ELR (cell line): ENCODE measurements around the gene FBXO34.
A peak's percentile ranks its signal among the peaks of the same experiment; 100 is the strongest.

ENCODE experiments used
- DNase-seq: peaks from one replicate; pipeline ENCODE4 v3.0.0-alpha.2; 2015; ENCODE audit warnings: low read depth

Gene FBXO34

GRCh38 chr14:55272922-55273321 is 1.7 kb downstream of the FBXO34 start:
- no peak for DNase-seq

- no peak for DNase-seq
These were observed 2.9 kb downstream of the FBXO34 start for GRCh38 chr14:55274146-55274545.

- peak; percentile 52 for DNase-seq
These were observed 3.5 kb downstream of the FBXO34 start for GRCh38 chr14:55274751-55275150.

- DNase-seq, result no peak
These were observed 5.5 kb downstream of the FBXO34 start for GRCh38 chr14:55276736-55277135.

- no peak for DNase-seq
These were observed 6.9 kb downstream of the FBXO34 start for GRCh38 chr14:55277972-55278740.

GRCh38 chr14:55279384-55279783 is 8.2 kb downstream of the FBXO34 start:
- no peak for DNase-seq

- DNase-seq, result no peak
These were observed 10.2 kb downstream of the FBXO34 start for GRCh38 chr14:55281316-55281839.

- DNase-seq, result no peak
These were observed 13.9 kb downstream of the FBXO34 start for GRCh38 chr14:55285048-55285652.

- no peak for DNase-seq
These were observed 17.2 kb downstream of the FBXO34 start for GRCh38 chr14:55288439-55288838.

- no peak for DNase-seq
These were observed 20.4 kb downstream of the FBXO34 start for GRCh38 chr14:55291480-55292081.

GRCh38 chr14:55294603-55295002 is 23.4 kb downstream of the FBXO34 start:
- no peak for DNase-seq

GRCh38 chr14:55297611-55298499 is 26.6 kb downstream of the FBXO34 start:
- no peak for DNase-seq

- DNase-seq, result no peak
These were observed 27.2 kb downstream of the FBXO34 start for GRCh38 chr14:55298500-55298822.

- DNase-seq, result peak; percentile 55
These were observed 30.4 kb downstream of the FBXO34 start for GRCh38 chr14:55301437-55302121.

GRCh38 chr14:55302367-55303124 is 31.3 kb downstream of the FBXO34 start:
- no peak for DNase-seq

- DNase-seq, result no peak
These were observed 31.9 kb downstream of the FBXO34 start for GRCh38 chr14:55303125-55303499.

- no peak for DNase-seq
These were observed 32.5 kb downstream of the FBXO34 start for GRCh38 chr14:55303691-55304145.

- DNase-seq, result no peak
These were observed 35.8 kb downstream of the FBXO34 start for GRCh38 chr14:55306938-55307589.

- DNase-seq, result no peak
These were observed 37.9 kb downstream of the FBXO34 start for GRCh38 chr14:55309154-55309553.

- DNase-seq, result no peak
These were observed 38.6 kb downstream of the FBXO34 start for GRCh38 chr14:55309761-55310365.
